MCF 10A (cell line): ENCODE measurements around the gene ADAMTS8. TPM values are rescaled to one million over a fixed set of nuclear protein-coding genes. Genes with fewer than 3 reads are reported as not detected.

Experiments
- BruUV-seq: library from RNA; stranded (reverse); fragments of 400-500 nt; replicated peaks from 2 replicates; lab custom pipeline; 2021; lab: Mats Ljungman, UMichigan
- CTCF ChIA-PET: fragments of 300-600 bp; sonication (Branson Sonifier 250); formaldehyde crosslinking; extraction: SDS; loops from one replicate; lab custom pipeline; 2021; ENCODE audit warnings: antibody characterized with exemption, inconsistent platforms; lab: Yijun Ruan, JAX
- POLR2A ChIA-PET: fragments of 300-600, 350-650 bp; sonication (Branson Sonifier 250); formaldehyde crosslinking; extraction: SDS; loops from one replicate; lab custom pipeline; 2020; ENCODE audit warnings: antibody characterized with exemption, inconsistent platforms; lab: Yijun Ruan, JAX
- DNase-seq: peaks from one replicate; pipeline ENCODE4 v3.0.0-alpha.2; 2018; ENCODE audit not compliant: unreplicated experiment
- H3K27ac Mint-ChIP-seq: one replicate; pipeline ENCODE4 v1.8.0; 2022; ENCODE audit warnings: mild to moderate bottlenecking, low read depth, mixed read lengths; ENCODE audit not compliant: unreplicated experiment
- H3K27me3 Mint-ChIP-seq: one replicate; pipeline ENCODE4 v1.8.0; 2022; ENCODE audit warnings: mixed read lengths; ENCODE audit not compliant: insufficient read depth, unreplicated experiment
- H3K36me3 Mint-ChIP-seq: one replicate; pipeline ENCODE4 v1.8.0; 2022; ENCODE audit warnings: mild to moderate bottlenecking, moderate library complexity, mixed read lengths; ENCODE audit not compliant: insufficient read depth, unreplicated experiment
- H3K4me1 Mint-ChIP-seq: one replicate; pipeline ENCODE4 v1.8.0; 2022; ENCODE audit warnings: mixed read lengths; ENCODE audit not compliant: insufficient read depth, unreplicated experiment
- H3K4me3 Mint-ChIP-seq: one replicate; pipeline ENCODE4 v1.8.0; 2022; ENCODE audit warnings: mild to moderate bottlenecking, moderate library complexity, mixed read lengths; ENCODE audit not compliant: unreplicated experiment
- H3K9me3 Mint-ChIP-seq: one replicate; pipeline ENCODE4 v1.8.0; 2022; ENCODE audit warnings: mixed read lengths; ENCODE audit not compliant: unreplicated experiment
- intact Hi-C: fragments of 100-400 bp; cut with micrococcal nuclease; formaldehyde crosslinking; loops from 2 replicates; pipeline ENCODE4 v1.14.1; 2022
- total RNA-seq: library from RNA; stranded (reverse); gene quantifications from 2 replicates; pipeline ENCODE4 v1.2.3, GENCODE V29; 2022
- TF ChIP-seq, protein P1 (sequence below): fragments of 200-600 bp; IDR thresholded peaks from one replicate; pipeline ENCODE4 v1.8.0; 2022; ENCODE audit warnings: antibody characterized with exemption, mild to moderate bottlenecking; ENCODE audit not compliant: unreplicated experiment

The ADAMTS8 gene
- total RNA-seq, 1 experiment from 2014 or later, result not detected

DNA sequence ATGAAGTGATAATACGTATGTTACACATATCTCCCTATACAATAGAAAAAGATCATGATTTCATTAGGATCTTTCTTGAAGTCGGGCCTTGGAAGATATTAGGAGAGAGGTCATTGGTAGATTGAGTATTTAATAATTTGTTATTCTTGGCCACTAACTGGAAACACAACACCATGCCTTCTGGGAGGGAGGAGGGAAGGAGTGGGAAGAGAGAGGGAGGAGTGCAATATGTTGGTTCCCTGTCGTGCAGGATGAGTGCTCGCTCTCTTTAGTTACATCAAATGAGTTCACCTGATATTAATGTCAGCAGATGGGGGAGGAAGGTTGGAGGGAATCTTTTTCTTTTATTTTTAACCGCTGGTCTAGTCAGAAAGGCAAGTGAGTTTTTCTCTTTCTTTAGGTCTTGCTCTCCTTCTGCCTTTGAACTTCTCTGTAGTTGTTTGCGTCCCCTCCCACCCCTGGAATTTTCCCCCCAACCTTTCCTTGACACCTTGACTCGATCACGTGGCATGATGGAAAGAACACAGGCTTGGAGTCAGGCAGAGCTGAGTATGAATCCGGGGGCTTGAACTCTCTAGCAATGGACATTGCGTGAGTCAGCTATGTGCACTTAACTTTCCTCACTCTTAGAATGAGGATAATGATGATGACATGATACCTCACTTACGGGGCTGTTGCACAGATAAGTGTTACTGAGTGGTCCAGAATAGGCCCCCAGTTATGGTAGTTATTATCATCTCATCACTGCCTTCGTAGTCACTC, 26.3 kb upstream of the ADAMTS8 start:
- BruUV-seq, result no TSS peak
- Mint-ChIP-seq H3K27ac (no peak overlapping the region), H3K36me3 (no peaks in the 10 kb centered on the region), H3K4me1 (peaks cover 9% of the 10 kb centered on the region), H3K27me3 (no peaks in the 10 kb centered on the region), H3K9me3 (no peaks in the 10 kb centered on the region), H3K4me3 (no peak overlapping the region)
- intact Hi-C loops, result no loop called here
- POLR2A ChIA-PET, result interaction anchor here (0.8 kb wide), 1 partner anchor 9 kb away, joined by 4 read pairs; no protein-coding TSS in a partner anchor
- CTCF ChIA-PET, result interaction anchor here (1.3 kb wide), 1 partner anchor 22 kb away, joined by 3 read pairs; no protein-coding TSS in a partner anchor
- TF ChIP-seq, protein P1, sequence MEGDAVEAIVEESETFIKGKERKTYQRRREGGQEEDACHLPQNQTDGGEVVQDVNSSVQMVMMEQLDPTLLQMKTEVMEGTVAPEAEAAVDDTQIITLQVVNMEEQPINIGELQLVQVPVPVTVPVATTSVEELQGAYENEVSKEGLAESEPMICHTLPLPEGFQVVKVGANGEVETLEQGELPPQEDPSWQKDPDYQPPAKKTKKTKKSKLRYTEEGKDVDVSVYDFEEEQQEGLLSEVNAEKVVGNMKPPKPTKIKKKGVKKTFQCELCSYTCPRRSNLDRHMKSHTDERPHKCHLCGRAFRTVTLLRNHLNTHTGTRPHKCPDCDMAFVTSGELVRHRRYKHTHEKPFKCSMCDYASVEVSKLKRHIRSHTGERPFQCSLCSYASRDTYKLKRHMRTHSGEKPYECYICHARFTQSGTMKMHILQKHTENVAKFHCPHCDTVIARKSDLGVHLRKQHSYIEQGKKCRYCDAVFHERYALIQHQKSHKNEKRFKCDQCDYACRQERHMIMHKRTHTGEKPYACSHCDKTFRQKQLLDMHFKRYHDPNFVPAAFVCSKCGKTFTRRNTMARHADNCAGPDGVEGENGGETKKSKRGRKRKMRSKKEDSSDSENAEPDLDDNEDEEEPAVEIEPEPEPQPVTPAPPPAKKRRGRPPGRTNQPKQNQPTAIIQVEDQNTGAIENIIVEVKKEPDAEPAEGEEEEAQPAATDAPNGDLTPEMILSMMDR, result no peak
- DNase-seq, result peak; percentile 8

DNA sequence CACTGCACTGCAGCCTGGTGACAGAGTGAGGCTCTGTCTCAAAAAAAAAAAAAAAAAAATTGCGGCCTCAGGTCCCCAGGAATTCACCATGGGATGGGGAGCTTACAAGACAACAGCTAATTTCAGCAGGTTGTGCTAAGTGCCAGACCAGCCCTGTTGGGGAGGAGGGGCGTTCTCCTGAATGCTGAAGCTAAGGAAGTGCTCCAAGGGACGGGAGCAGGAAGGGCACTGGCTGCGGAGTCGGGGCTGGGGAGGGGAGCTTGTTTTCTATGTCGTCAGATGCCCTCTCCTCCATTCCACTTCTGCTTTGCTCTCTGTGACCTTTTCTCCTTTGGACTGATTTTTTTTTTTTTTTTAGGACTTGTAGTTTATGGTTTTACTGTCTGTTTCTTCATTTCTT, 24.5 kb upstream of the ADAMTS8 start:
- TF ChIP-seq, protein P1, result no peak
- DNase-seq, result no peak
- CTCF ChIA-PET, result interaction anchor here (0.6 to 1.4 kb wide), 4 partner anchors 22 to 409 kb away, joined by 4 to 7 read pairs (median 5); no protein-coding TSS in a partner anchor
- no peak overlapping the region for H3K27ac Mint-ChIP-seq
- BruUV-seq, result no TSS peak
- POLR2A ChIA-PET, result no interaction called here
- no peaks in the 10 kb centered on the region for H3K36me3 Mint-ChIP-seq
- no peaks in the 10 kb centered on the region for H3K27me3 Mint-ChIP-seq
- intact Hi-C loops, result no loop called here
- peaks cover 9% of the 10 kb centered on the region for H3K4me1 Mint-ChIP-seq
- H3K9me3 Mint-ChIP-seq, result no peaks in the 10 kb centered on the region
- H3K4me3 Mint-ChIP-seq, result no peak overlapping the region

DNA sequence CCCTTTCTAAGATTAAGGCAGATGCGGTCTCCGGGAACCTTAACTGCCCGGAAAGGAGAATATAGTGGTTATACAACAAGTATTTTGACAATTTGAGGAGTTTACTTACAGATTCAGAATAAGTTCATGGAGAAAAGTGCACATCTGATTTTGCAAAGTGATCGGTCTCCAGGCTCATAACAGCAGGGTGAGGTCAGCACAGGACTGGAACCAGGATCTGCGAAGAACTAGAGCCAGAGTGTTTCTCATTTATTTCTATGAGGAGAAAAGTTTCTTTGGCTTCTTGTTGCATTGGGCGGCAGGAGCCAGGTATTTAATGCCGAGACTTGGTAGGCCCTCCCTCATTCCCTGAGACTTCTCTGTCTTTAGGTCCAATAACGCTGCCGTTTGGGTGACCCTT, 23.8 kb upstream of the ADAMTS8 start:
- Mint-ChIP-seq H3K36me3 (no peaks in the 10 kb centered on the region), H3K27ac (no peak overlapping the region), H3K4me1 (peaks cover 9% of the 10 kb centered on the region), H3K27me3 (no peaks in the 10 kb centered on the region), H3K4me3 (no peak overlapping the region), H3K9me3 (no peaks in the 10 kb centered on the region)
- TF ChIP-seq, protein P1, result no peak
- DNase-seq, result no peak
- ChIA-PET CTCF (interaction anchor here (0.6 to 1.1 kb wide), 3 partner anchors 8 to 22 kb away, joined by 3 to 4 read pairs (median 4); no protein-coding TSS in a partner anchor), POLR2A (no interaction called here)
- BruUV-seq, result no TSS peak
- intact Hi-C loops, result no loop called here

DNA sequence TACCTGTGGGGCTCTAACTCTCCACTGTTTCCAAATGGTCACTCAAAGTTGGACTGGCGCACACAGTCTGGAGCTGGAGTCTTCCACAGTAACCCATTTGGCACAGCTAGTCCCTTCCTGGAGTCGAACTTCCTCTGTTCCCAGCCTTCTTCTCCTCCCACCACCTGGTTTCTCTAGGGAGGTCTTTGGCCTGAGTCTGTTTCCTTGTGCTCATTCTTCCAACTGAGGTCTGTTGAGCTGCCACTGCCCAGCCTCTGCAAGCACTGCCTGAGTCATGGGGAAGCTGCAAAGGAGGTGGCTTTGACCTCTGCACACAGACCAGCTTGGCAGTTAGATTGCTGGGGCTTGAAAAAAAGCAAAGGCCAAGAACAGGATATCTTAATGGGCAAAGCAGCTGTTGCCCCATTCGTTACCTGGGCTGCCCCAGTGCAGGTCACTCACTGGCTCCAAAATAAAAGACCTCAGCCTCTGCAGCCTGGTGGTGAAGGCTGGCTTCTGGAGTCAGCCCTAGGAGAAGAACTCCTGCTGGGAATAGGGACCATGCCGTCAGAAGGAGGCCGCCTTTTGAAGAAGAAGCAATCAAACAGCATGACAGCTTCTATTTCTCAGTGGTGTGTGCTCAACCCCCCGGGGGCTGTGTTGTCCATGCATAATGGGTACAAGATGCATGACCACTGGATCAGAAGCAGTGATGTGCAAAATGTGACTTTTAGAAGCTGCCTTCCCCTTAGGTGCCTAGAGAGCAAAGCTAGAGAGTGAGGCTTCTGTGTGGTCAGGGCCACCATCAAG, 23.0 kb upstream of the ADAMTS8 start:
- intact Hi-C loops, result no loop called here
- Mint-ChIP-seq H3K9me3 (no peaks in the 10 kb centered on the region), H3K4me1 (peaks cover 9% of the 10 kb centered on the region), H3K4me3 (no peak overlapping the region), H3K27me3 (no peaks in the 10 kb centered on the region), H3K36me3 (no peaks in the 10 kb centered on the region), H3K27ac (no peak overlapping the region)
- ChIA-PET POLR2A (interaction anchor here (0.6 kb wide), 1 partner anchor 407 kb away, joined by 3 read pairs; no protein-coding TSS in a partner anchor), CTCF (interaction anchor here (0.6 to 2.1 kb wide), 4 partner anchors 8 to 411 kb away, joined by 3 to 12 read pairs (median 6); no protein-coding TSS in a partner anchor)
- BruUV-seq, result no TSS peak
- DNase-seq, result no peak
- TF ChIP-seq, protein P1, result no peak
